CD4-positive, alpha-beta T cell treated with Interferon gamma for 1 hour (primary cell): Measurements from ENCODE around the gene KTI12.

ENCODE experiments used
- DNase-seq: peaks from one replicate; pipeline ENCODE4 v3.0.0-alpha.2; 2020

Gene KTI12

GRCh38 chr1:51982161-51982560 is 51.4 kb downstream of the KTI12 start:
- DNase-seq = no peak
